ENCODE data around the gene COA7.
"Not testable (repeated sequence)": the region's sequence is repeated elsewhere in the genome, so short reads cannot be mapped to it uniquely, and the experiment has no call there.

The COA7 gene

GRCh38 chr1:52723260-52723659, 25.1 kb upstream of the COA7 start:
- Histone ChIP-seq H4K20me1 (ENCODE audit: insufficient read depth, low read length) (no peaks in the 10 kb centered on the region), H3F3A (ENCODE audit: insufficient read depth, low read length) (no peaks in the 10 kb centered on the region), H3K4me1 (ENCODE audit: insufficient read depth, low read length, severe bottlenecking) (peaks cover 27% of the 10 kb centered on the region), H3K27ac (ENCODE audit: low read depth, low read length, poor library complexity, severe bottlenecking) (no peak overlapping the region), H3K4me2 (ENCODE audit: low read length) (no peak overlapping the region), H3K9me3 (ENCODE audit: low read length) (no peaks in the 10 kb centered on the region), H3K79me2 (ENCODE audit: insufficient read depth, low read length) (peaks cover 16% of the 10 kb centered on the region), H3K4me3 (ENCODE audit: low read depth, low read length, poor library complexity, severe bottlenecking) (no peak overlapping the region), H3K9ac (ENCODE audit: low read length) (no peak overlapping the region), H2AFZ (ENCODE audit: low read length) (no peak overlapping the region), H3K27me3 (ENCODE audit: insufficient read depth, low read length) (no peaks in the 10 kb centered on the region), H3K9me2 (ENCODE audit: low read depth, low read length) (no peaks in the 10 kb centered on the region), H3K36me3 (ENCODE audit: insufficient read depth, low read length) (no peaks in the 10 kb centered on the region)
- TF ChIP-seq CTCF (IDR thresholded peaks at IDR 0.05; ENCODE audit: low read length) (no peak), EZH2 (IDR thresholded peaks at IDR 0.05; ENCODE audit: borderline replicate concordance, low read length) (no peak)

- H3K4me2 ChIP-seq (ENCODE audit: low read length); H2AFZ ChIP-seq (ENCODE audit: low read length); H4K20me1 ChIP-seq (ENCODE audit: insufficient read depth, low read length); H3F3A ChIP-seq (ENCODE audit: insufficient read depth, low read length); H3K36me3 ChIP-seq (ENCODE audit: insufficient read depth, low read length); H3K27me3 ChIP-seq (ENCODE audit: insufficient read depth, low read length); H3K4me1 ChIP-seq (ENCODE audit: insufficient read depth, low read length, severe bottlenecking); H3K79me2 ChIP-seq (ENCODE audit: insufficient read depth, low read length); H3K9me2 ChIP-seq (ENCODE audit: low read depth, low read length); H3K4me3 ChIP-seq (ENCODE audit: low read depth, low read length, poor library complexity, severe bottlenecking); H3K27ac ChIP-seq (ENCODE audit: low read depth, low read length, poor library complexity, severe bottlenecking); H3K9me3 ChIP-seq (ENCODE audit: low read length); H3K9ac ChIP-seq (ENCODE audit: low read length): not testable (repeated sequence)
These were observed 17.1 kb upstream of the COA7 start for GRCh38 chr1:52715296-52715695.

- no peaks in the 10 kb centered on the region for H3K79me2 ChIP-seq (ENCODE audit: insufficient read depth, low read length)
- H3K27ac ChIP-seq (ENCODE audit: low read depth, low read length, poor library complexity, severe bottlenecking): no peak overlapping the region
- H3K4me1 ChIP-seq (ENCODE audit: insufficient read depth, low read length, severe bottlenecking): no peaks in the 10 kb centered on the region
- no peak overlapping the region for H3K4me2 ChIP-seq (ENCODE audit: low read length)
- no peaks in the 10 kb centered on the region for H3F3A ChIP-seq (ENCODE audit: insufficient read depth, low read length)
- H3K4me3 ChIP-seq (ENCODE audit: low read depth, low read length, poor library complexity, severe bottlenecking): no peak overlapping the region
- H3K27me3 ChIP-seq (ENCODE audit: insufficient read depth, low read length): no peaks in the 10 kb centered on the region
- TF ChIP-seq EZH2 (IDR thresholded peaks at IDR 0.05; ENCODE audit: borderline replicate concordance, low read length) (no peak), CTCF (IDR thresholded peaks at IDR 0.05; ENCODE audit: low read length) (no peak)
- no peaks in the 10 kb centered on the region for H3K9me3 ChIP-seq (ENCODE audit: low read length)
- H2AFZ ChIP-seq (ENCODE audit: low read length): no peak overlapping the region
- no peaks in the 10 kb centered on the region for H3K36me3 ChIP-seq (ENCODE audit: insufficient read depth, low read length)
- no peaks in the 10 kb centered on the region for H4K20me1 ChIP-seq (ENCODE audit: insufficient read depth, low read length)
- H3K9me2 ChIP-seq (ENCODE audit: low read depth, low read length): no peaks in the 10 kb centered on the region
- H3K9ac ChIP-seq (ENCODE audit: low read length): no peak overlapping the region
These were observed 15.4 kb upstream of the COA7 start for GRCh38 chr1:52713590-52713989.

GRCh38 chr1:52709016-52709415, 10.9 kb upstream of the COA7 start:
- Histone ChIP-seq H3K4me2 (ENCODE audit: low read length) (no peak overlapping the region), H3K36me3 (ENCODE audit: insufficient read depth, low read length) (no peaks in the 10 kb centered on the region), H3F3A (ENCODE audit: insufficient read depth, low read length) (no peaks in the 10 kb centered on the region), H3K4me1 (ENCODE audit: insufficient read depth, low read length, severe bottlenecking) (no peaks in the 10 kb centered on the region), H3K9me2 (ENCODE audit: low read depth, low read length) (no peaks in the 10 kb centered on the region), H4K20me1 (ENCODE audit: insufficient read depth, low read length) (no peaks in the 10 kb centered on the region), H3K4me3 (ENCODE audit: low read depth, low read length, poor library complexity, severe bottlenecking) (no peak overlapping the region), H3K9me3 (ENCODE audit: low read length) (no peaks in the 10 kb centered on the region), H2AFZ (ENCODE audit: low read length) (no peak overlapping the region), H3K79me2 (ENCODE audit: insufficient read depth, low read length) (no peaks in the 10 kb centered on the region), H3K27me3 (ENCODE audit: insufficient read depth, low read length) (no peaks in the 10 kb centered on the region), H3K9ac (ENCODE audit: low read length) (no peak overlapping the region), H3K27ac (ENCODE audit: low read depth, low read length, poor library complexity, severe bottlenecking) (no peak overlapping the region)
- no peak for TF ChIP-seq CTCF (IDR thresholded peaks at IDR 0.05; ENCODE audit: low read length)
